Lower leg skin (tissue), 4 donors: Measurements from ENCODE around the gene PATZ1. TPM values are rescaled to one million over a fixed set of nuclear protein-coding genes. Genes with fewer than 3 reads are reported as not detected.

Experiments
- DNase-seq, 2 donors: peaks; one replicate each; pipeline ENCODE4 v3.0.0-alpha.2; 2019; ENCODE audit warnings: low spot score in 2 of 2
- H3K4me3 ChIP-seq: fragments of 200-600 bp; sonication (generic); 2 replicates; pipeline ENCODE4 v1.5.1; 2017; ENCODE audit warnings: mild to moderate bottlenecking, low read depth; ENCODE audit not compliant: poor library complexity, severe bottlenecking
- POLR2A ChIP-seq, 2 donors: fragments of 450-650 bp; IDR thresholded peaks; one replicate each; pipeline ENCODE4 v1.6.1; 2016 to 2017; ENCODE audit warnings: antibody characterized with exemption in 2 of 2, mild to moderate bottlenecking in 1 of 2, moderate library complexity in 1 of 2
- WGBS, 2 donors: methylation state at CpG; one replicate each; pipeline ENCODE4 v1.1.5; 2018; 5-methylcytosine and 5-hydroxymethylcytosine counted together
- intact Hi-C: fragments of 100-400 bp; cut with DNase I; formaldehyde crosslinking; loops from one replicate; pipeline ENCODE4 v1.15.0; 2023; ENCODE audit warnings: low total_unique reads
- total RNA-seq, 4 donors: library from RNA; depleted of rRNA; stranded (reverse); fragments of >200 nt; gene quantifications; one replicate each; pipeline ENCODE4 v1.1.0, GENCODE V29; 2016
- TF ChIP-seq, protein P1 (sequence below), 3 donors: fragments of 450-650 bp; IDR thresholded peaks; one replicate each; pipeline ENCODE4 v1.5.1; 2016; ENCODE audit warnings: antibody characterized with exemption in 3 of 3, mild to moderate bottlenecking in 3 of 3, moderate library complexity in 2 of 3

Gene PATZ1
- total RNA-seq, 4 donors from 2014 or later = 10.5 to 17.0 (median 13.0) TPM

GRCh38 chr22:31340765-31341247, 5.3 kb downstream of the PATZ1 start:
- TF ChIP-seq, protein P1, sequence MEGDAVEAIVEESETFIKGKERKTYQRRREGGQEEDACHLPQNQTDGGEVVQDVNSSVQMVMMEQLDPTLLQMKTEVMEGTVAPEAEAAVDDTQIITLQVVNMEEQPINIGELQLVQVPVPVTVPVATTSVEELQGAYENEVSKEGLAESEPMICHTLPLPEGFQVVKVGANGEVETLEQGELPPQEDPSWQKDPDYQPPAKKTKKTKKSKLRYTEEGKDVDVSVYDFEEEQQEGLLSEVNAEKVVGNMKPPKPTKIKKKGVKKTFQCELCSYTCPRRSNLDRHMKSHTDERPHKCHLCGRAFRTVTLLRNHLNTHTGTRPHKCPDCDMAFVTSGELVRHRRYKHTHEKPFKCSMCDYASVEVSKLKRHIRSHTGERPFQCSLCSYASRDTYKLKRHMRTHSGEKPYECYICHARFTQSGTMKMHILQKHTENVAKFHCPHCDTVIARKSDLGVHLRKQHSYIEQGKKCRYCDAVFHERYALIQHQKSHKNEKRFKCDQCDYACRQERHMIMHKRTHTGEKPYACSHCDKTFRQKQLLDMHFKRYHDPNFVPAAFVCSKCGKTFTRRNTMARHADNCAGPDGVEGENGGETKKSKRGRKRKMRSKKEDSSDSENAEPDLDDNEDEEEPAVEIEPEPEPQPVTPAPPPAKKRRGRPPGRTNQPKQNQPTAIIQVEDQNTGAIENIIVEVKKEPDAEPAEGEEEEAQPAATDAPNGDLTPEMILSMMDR (IDR thresholded peaks at IDR 0.05) = no peak
- no peak for TF ChIP-seq POLR2A (IDR thresholded peaks at IDR 0.05)
- WGBS, 2 donors = 16 to 21% methylated on average over 2 of the region's 2 CpGs
- no peak overlapping the region for H3K4me3 ChIP-seq
- DNase-seq = no peak
- intact Hi-C loops = loop anchor here (10.0 kb wide), 1 partner anchor 154 kb away; the partner anchor contains the start of gene SFI1

- intact Hi-C loops = loop anchor here (10.0 kb wide), 1 partner anchor 154 kb away; the partner anchor contains the start of gene SFI1
- 87 to 88% methylated on average over 6 of the region's 6 CpGs for WGBS, 2 donors
- H3K4me3 ChIP-seq = no peak overlapping the region
- TF ChIP-seq, protein P1 (IDR thresholded peaks at IDR 0.05) = no peak
- TF ChIP-seq POLR2A (IDR thresholded peaks at IDR 0.05) = no peak
- no peak for DNase-seq
Measured at GRCh38 chr22:31340360-31340759, 5.8 kb downstream of the PATZ1 start.

DNA sequence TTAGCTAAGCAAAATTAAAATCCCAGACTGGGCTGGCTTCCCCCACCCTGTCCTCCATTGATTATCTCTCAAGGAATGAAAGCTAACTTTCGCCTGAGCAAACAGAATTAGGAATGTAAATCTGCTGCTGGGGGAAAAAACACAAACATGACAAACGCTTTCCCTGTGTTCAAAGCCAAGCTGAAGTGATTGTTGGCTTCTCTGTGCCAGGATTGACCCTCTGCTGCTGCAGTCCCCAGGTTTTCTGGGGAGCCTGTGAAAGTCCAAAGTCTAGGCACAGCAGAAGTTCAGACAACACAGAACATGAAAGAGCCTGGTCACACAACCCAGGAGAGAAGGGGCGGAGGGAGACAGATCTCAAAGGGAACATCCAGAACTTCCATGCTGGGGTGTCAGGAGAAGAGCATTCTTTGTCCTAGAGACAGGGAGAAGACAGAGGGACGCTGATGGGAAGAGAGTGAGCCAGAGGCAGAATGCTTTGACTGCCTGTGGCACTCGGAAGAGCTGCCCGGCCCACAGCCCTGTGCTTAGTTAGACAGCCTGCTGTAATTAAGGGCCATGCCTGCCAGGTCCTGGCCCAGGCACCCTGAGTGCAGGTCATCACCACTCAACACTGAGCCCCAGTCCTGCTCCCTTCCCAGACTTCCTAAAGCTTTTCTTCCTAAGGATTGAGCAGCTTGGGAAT, 6.9 kb downstream of the PATZ1 start:
- intact Hi-C loops = no loop called here
- H3K4me3 ChIP-seq = no peak overlapping the region
- no peak for DNase-seq
- no peak for TF ChIP-seq POLR2A (IDR thresholded peaks at IDR 0.05)
- TF ChIP-seq, protein P1 (IDR thresholded peaks at IDR 0.05) = no peak
- whole genome bisulfite sequencing, 2 donors = 65 to 71% methylated on average over 6 of the region's 6 CpGs

DNA sequence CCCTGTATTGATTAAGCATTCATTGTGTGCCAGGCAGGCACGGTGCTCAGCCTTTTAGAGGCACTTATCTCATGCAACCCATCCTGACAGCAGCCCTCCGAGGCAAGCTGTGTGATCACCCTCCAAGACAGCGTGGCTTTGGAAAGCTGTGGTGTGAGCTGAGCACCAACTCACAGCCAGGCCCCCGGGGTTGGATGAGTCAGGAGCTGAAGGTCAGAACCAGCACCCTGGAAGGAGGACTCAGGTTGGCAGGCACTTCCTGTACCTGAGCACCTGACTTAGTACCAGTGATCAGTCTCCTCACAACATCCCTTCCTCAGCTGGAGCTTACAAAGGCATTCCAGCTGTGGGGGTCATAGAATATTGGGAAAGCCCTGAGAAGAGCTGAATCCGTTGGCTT, 9.0 kb downstream of the PATZ1 start:
- H3K4me3 ChIP-seq = no peak overlapping the region
- WGBS, 2 donors = 57 to 63% methylated on average over 3 to 5 of the region's 5 CpGs
- DNase-seq = no peak
- intact Hi-C loops = no loop called here
- TF ChIP-seq POLR2A (IDR thresholded peaks at IDR 0.05) = no peak
- TF ChIP-seq, protein P1 (IDR thresholded peaks at IDR 0.05) = no peak

DNA sequence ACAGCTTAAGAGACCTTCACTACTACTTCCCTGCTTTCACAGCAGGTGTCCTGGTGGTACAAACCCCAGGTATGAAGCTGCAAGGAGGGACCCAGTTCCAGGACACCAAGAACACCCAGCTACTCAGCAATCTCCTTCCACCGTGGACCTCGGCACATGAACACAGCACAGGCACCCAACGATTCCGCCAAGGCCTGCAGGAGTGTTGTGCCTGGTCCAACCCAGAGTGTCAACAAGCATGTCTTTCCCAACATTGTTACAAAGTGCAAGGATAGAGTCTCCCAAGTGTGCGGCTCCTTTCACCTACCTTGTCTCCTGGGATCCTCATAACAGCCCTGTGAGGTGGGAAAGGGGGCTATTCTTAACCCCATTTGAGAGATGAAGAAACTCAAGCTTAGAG, 11.8 kb downstream of the PATZ1 start:
- 77 to 82% methylated on average over 5 of the region's 5 CpGs for WGBS, 2 donors
- H3K4me3 ChIP-seq = no peak overlapping the region
- intact Hi-C loops = no loop called here
- DNase-seq = no peak
- TF ChIP-seq, protein P1 (IDR thresholded peaks at IDR 0.05) = no peak
- TF ChIP-seq POLR2A (IDR thresholded peaks at IDR 0.05) = no peak
